Choroid plexus epithelial cell (primary cell): ENCODE measurements around the gene FAM181A.

ENCODE experiments used
- DNase-seq: peaks from one replicate; pipeline ENCODE4 v3.0.0-alpha.2; 2010; ENCODE audit warnings: low read depth
- H3K4me3 ChIP-seq: 2 replicates; pipeline ENCODE4 v1.5.1; 2011; ENCODE audit warnings: low read depth, mild to moderate bottlenecking, control low read depth, low read length, moderate library complexity
- TF ChIP-seq, protein P1 (sequence below): conservative IDR thresholded peaks from 2 replicates; pipeline ENCODE4 v1.5.1; 2011; ENCODE audit warnings: low read depth, mild to moderate bottlenecking, control low read depth, inconsistent platforms, low read length, moderate library complexity

FAM181A gene

GRCh38 chr14:93970585-93970964 lies 43.4 kb downstream of the FAM181A start:
- TF ChIP-seq, protein P1, sequence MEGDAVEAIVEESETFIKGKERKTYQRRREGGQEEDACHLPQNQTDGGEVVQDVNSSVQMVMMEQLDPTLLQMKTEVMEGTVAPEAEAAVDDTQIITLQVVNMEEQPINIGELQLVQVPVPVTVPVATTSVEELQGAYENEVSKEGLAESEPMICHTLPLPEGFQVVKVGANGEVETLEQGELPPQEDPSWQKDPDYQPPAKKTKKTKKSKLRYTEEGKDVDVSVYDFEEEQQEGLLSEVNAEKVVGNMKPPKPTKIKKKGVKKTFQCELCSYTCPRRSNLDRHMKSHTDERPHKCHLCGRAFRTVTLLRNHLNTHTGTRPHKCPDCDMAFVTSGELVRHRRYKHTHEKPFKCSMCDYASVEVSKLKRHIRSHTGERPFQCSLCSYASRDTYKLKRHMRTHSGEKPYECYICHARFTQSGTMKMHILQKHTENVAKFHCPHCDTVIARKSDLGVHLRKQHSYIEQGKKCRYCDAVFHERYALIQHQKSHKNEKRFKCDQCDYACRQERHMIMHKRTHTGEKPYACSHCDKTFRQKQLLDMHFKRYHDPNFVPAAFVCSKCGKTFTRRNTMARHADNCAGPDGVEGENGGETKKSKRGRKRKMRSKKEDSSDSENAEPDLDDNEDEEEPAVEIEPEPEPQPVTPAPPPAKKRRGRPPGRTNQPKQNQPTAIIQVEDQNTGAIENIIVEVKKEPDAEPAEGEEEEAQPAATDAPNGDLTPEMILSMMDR: peak; percentile 50
- no peak for DNase-seq
- no peak overlapping the region for H3K4me3 ChIP-seq

DNA sequence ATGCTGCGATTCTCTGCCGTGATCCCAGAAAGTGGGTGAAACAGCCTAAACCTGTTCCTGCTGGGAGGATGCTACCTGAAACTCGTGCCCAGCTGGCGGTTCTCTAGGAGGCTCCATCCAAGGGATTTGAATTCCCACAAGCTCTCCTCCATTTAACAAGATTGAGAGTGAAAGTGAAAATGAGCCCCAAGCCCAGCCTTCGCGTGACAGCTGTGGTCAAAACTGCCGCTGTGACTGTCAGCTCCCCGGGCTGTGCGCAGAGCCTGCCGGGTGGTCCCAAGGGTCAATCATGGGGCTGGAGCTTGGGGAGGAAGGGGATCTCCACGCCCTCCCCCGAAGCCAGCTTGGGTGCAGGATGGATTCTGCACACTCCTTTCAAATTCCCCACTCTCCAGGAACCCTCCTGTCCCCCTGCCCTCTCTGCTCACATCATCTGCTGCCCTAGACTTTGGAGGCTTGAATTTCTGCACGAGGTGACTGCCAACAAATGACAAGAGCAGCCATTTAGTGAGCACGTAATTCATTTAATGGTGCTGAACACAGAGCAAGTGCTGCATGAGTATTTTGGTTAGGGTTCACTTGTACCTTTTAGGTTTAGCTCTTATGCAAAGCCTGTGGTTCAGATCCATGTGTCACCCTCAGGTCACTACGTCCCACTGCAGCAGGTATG lies 44.0 kb downstream of the FAM181A start:
- no peak for DNase-seq
- TF ChIP-seq, protein P1: no peak
- no peak overlapping the region for H3K4me3 ChIP-seq

DNA sequence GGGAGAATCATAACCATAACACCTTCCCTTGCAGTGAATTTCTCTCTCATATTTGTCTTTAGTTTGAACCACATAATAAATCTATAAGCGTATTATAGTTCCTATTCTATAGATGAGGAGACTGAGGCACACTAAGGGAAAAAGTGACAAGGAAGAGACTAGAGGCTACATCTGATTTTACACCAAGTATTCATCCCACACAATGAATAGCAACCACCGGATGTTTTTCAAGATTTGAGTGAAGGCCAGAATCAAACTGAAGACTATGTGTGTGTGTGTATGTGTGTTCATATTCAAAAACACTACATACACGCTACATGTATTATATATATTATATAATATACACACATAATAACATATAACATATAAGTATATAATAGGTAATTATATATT lies 44.5 kb downstream of the FAM181A start:
- TF ChIP-seq, protein P1: no peak
- H3K4me3 ChIP-seq: no peak overlapping the region
- no peak for DNase-seq

DNA sequence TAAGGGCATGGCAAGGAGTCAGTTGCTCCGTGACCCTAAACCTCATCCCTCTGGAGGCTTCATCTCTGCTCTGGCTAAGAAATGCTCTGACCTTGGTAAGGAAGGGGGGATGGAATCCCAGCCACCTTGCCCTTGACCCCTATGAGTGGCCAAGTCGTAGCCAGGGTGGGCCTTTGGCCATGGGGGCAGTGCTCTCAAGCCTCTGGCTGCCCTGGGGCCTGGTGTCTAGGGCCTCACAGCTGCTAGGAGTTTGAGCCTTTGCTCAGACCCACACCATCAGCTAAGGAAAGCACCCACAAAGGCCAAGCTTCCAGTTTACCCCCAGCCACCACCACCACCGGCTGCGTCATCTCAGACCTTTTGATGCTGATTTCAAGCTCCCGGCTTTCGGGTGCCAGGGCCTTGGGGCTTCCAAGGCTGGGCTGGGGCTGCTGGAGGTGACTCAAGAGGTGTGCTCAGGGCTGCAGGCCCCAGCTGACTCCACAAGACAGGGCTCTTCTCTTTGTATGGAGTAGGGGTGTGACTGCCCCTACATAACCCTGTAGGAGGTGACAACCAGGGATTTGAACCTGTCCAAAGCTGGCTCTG lies 45.6 kb downstream of the FAM181A start:
- DNase-seq: no peak
- TF ChIP-seq, protein P1: no peak
- no peak overlapping the region for H3K4me3 ChIP-seq

- no peak overlapping the region for H3K4me3 ChIP-seq
- TF ChIP-seq, protein P1: no peak
- no peak for DNase-seq
These were observed 46.5 kb downstream of the FAM181A start for GRCh38 chr14:93973607-93974006.

- H3K4me3 ChIP-seq: no peak overlapping the region
- TF ChIP-seq, protein P1: no peak
- DNase-seq: no peak
These were observed 47.2 kb downstream of the FAM181A start for GRCh38 chr14:93974299-93974698.

DNA sequence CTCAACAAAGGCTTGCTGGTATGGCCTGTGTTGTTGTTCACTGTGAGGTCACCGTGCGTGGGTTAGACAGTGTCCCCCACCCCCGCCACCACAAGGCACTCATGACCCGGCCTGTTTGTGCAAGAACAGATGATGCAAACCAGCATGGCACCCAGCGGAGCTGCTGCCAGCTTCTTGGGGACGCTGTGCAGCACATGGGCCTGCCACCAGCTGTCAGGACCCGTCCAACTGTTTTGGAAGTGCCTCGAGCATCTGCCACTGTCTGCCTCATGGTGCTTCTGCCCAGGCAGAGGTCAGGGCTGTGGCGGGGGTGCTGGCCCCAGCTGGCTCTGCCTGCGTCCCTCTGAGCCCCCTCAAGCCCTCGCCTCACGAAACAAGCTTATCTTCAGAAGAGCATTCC lies 47.7 kb downstream of the FAM181A start:
- TF ChIP-seq, protein P1: no peak
- no peak overlapping the region for H3K4me3 ChIP-seq
- no peak for DNase-seq
